Loucy (cell line): Measurements from ENCODE around the gene CLEC16A.

Source experiments
- H2AFZ ChIP-seq: fragments of 200-600 bp; sonication (generic); 2 replicates; pipeline ENCODE4 v1.6.0; 2016; ENCODE audit warnings: antibody characterized with exemption, mild to moderate bottlenecking, low read length, moderate library complexity
- H3F3A ChIP-seq: fragments of 200-600 bp; 2 replicates; pipeline ENCODE4 v1.6.0; 2016; ENCODE audit warnings: antibody characterized with exemption, low read depth, mild to moderate bottlenecking
- H3K27me3 ChIP-seq: fragments of 200-600 bp; sonication (generic); 2 replicates; pipeline ENCODE4 v1.6.1; 2014; ENCODE audit warnings: low read length, mild to moderate bottlenecking; ENCODE audit not compliant: insufficient read depth, poor library complexity, severe bottlenecking
- H3K36me3 ChIP-seq: fragments of 200-600 bp; sonication (generic); 2 replicates; pipeline ENCODE4 v1.6.1; 2016; ENCODE audit warnings: low read length; ENCODE audit not compliant: insufficient read depth
- H3K4me1 ChIP-seq: fragments of 200-600 bp; sonication (generic); 2 replicates; pipeline ENCODE4 v1.5.1; 2014; ENCODE audit warnings: low read length, mild to moderate bottlenecking; ENCODE audit not compliant: insufficient read depth, poor library complexity, severe bottlenecking
- H3K4me2 ChIP-seq: fragments of 200-600 bp; sonication (generic); 2 replicates; pipeline ENCODE4 v1.6.0; 2014; ENCODE audit warnings: antibody characterized with exemption, low read length, low read depth, mild to moderate bottlenecking; ENCODE audit not compliant: poor library complexity, severe bottlenecking
- H3K4me3 ChIP-seq: fragments of 200-600 bp; sonication (generic); 2 replicates; pipeline ENCODE4 v1.5.1; 2014; ENCODE audit warnings: low read length, mild to moderate bottlenecking, mixed read lengths; ENCODE audit not compliant: poor library complexity, severe bottlenecking
- H3K79me2 ChIP-seq: fragments of 200-600 bp; sonication (generic); 2 replicates; pipeline ENCODE4 v1.6.1; 2014; ENCODE audit warnings: low read length; ENCODE audit not compliant: insufficient read depth
- H3K9ac ChIP-seq: fragments of 200-600 bp; sonication (generic); 2 replicates; pipeline ENCODE4 v1.6.0; 2014; ENCODE audit warnings: mild to moderate bottlenecking, low read depth, low read length, moderate library complexity; ENCODE audit not compliant: poor library complexity, severe bottlenecking
- H3K9me2 ChIP-seq: fragments of 200-600 bp; sonication (generic); replicated peaks from 2 replicates; pipeline ENCODE4 v1.6.1; 2016; ENCODE audit warnings: low read depth, low read length, mixed read lengths
- H3K9me3 ChIP-seq: fragments of 200-600 bp; sonication (generic); 2 replicates; pipeline ENCODE4 v1.6.1; 2014; ENCODE audit warnings: mild to moderate bottlenecking, antibody characterized with exemption, low read length, low read depth; ENCODE audit not compliant: insufficient read depth
- H4K20me1 ChIP-seq: fragments of 200-600 bp; sonication (generic); 2 replicates; pipeline ENCODE4 v1.6.0; 2014; ENCODE audit warnings: antibody characterized with exemption, low read length, mild to moderate bottlenecking; ENCODE audit not compliant: insufficient read depth, poor library complexity, severe bottlenecking
- CTCF ChIP-seq: fragments of 200-600 bp; sonication (generic); conservative IDR thresholded peaks from 2 replicates; pipeline ENCODE4 v1.5.1; 2014; ENCODE audit warnings: mild to moderate bottlenecking, antibody characterized with exemption, low read length
- EZH2phosphoT487 ChIP-seq: fragments of 200-600 bp; IDR thresholded peaks from 2 replicates; pipeline ENCODE4 v1.6.1; 2018; ENCODE audit warnings: antibody characterized with exemption, mild to moderate bottlenecking, moderate library complexity, borderline replicate concordance

CLEC16A gene

GRCh38 chr16:10942352-10943063 lies 1.9 kb upstream of the CLEC16A start, which contains the start of gene DEXI:
TSS of gene DEXI (minus strand) at chr16:10942468. CDS start at chr16:10942005, 463 bp downstream.
- peaks cover 42% of the 10 kb centered on the region for H3K4me1 ChIP-seq
- H4K20me1 ChIP-seq, result peaks cover 11% of the 10 kb centered on the region
- no peaks in the 10 kb centered on the region for H3K9me2 ChIP-seq
- peak within 1 kb of the TSS; percentile 81 for H3K4me3 ChIP-seq
- peak within 1 kb of the TSS; percentile 87 for H3K4me2 ChIP-seq
- peaks cover 2% of the 10 kb centered on the region; the same call in 1 of the 2 replicates for H3F3A ChIP-seq
- peak within 1 kb of the TSS; percentile 94 for H2AFZ ChIP-seq
- peaks cover 43% of the 10 kb centered on the region; the same call in 1 of the 2 replicates for H3K79me2 ChIP-seq
- no peaks in the 10 kb centered on the region for H3K9me3 ChIP-seq
- TF ChIP-seq EZH2phosphoT487 (no peak), CTCF (no peak)
- no peaks in the 10 kb centered on the region for H3K27me3 ChIP-seq
- peak within 1 kb of the TSS; percentile 71 for H3K9ac ChIP-seq
- no peaks in the 10 kb centered on the region for H3K36me3 ChIP-seq

- Histone ChIP-seq H3K79me2 (peaks cover 43% of the 10 kb centered on the region; the same call in 1 of the 2 replicates), H3F3A (peaks cover 2% of the 10 kb centered on the region; the same call in 1 of the 2 replicates), H3K4me3 (peak overlapping the region; percentile 81), H3K36me3 (no peaks in the 10 kb centered on the region), H3K9me2 (no peaks in the 10 kb centered on the region), H3K4me1 (peaks cover 39% of the 10 kb centered on the region), H2AFZ (no peak overlapping the region; the same call in 1 of the 2 replicates), H3K4me2 (peak overlapping the region; percentile 77), H3K9me3 (no peaks in the 10 kb centered on the region), H4K20me1 (peaks cover 11% of the 10 kb centered on the region), H3K9ac (no peak overlapping the region), H3K27me3 (no peaks in the 10 kb centered on the region)
- TF ChIP-seq EZH2phosphoT487, result no peak
- no peak for TF ChIP-seq CTCF
Measured at GRCh38 chr16:10943064-10943353, 1.4 kb upstream of the CLEC16A start.

DNA sequence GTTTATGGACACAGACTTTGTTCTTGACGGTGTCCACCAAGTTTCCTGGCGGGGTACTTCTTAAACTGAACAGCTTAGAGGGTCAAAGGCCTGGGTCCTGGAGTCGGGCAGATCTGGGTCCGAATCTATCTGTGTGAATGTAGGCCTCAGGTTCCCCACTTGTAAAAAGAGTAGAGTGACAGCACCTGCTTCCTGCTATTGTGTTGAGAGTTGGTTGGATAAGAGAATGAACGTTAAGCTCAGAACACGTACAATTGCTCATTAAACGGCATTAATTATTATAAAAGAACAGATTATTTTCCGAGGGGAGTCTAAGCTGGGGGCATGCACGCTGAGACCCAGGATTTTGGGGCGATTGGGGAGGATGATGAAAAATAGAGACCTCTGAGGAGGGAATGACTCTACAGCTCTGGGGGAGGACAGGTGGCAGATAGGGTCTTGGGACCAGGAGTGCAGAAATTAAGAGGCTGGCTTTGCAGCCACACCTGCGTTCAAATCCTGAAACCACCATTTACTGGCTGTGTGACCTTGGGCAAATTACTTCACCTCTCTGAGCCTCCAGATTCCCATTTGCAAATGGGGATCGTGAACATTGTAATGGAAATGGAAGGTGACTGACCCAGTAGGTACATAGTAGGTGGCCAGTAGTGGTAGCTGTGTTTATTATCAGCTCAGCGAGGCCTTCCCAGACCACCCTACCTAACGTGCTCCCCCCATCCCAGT lies 862 bp downstream of the CLEC16A start:
- H3K4me3 ChIP-seq, result peak overlapping the region; percentile 82
- TF ChIP-seq CTCF (no peak), EZH2phosphoT487 (no peak)
- no peak overlapping the region for H2AFZ ChIP-seq
- peaks cover 25% of the 10 kb centered on the region for H3K4me1 ChIP-seq
- no peaks in the 10 kb centered on the region for H3K9me3 ChIP-seq
- peak overlapping the region; percentile 76 for H3K9ac ChIP-seq
- H3F3A ChIP-seq, result peaks cover 2% of the 10 kb centered on the region; the same call in 1 of the 2 replicates
- H3K27me3 ChIP-seq, result no peaks in the 10 kb centered on the region
- peaks cover 11% of the 10 kb centered on the region for H4K20me1 ChIP-seq
- H3K9me2 ChIP-seq, result no peaks in the 10 kb centered on the region
- peaks cover 46% of the 10 kb centered on the region; the same call in 1 of the 2 replicates for H3K79me2 ChIP-seq
- peak overlapping the region; percentile 77 for H3K4me2 ChIP-seq
- H3K36me3 ChIP-seq, result no peaks in the 10 kb centered on the region
